Stomach (tissue), 9 donors: ENCODE data around the gene NFIL3. TPM values are rescaled to one million over a fixed set of nuclear protein-coding genes. Genes with fewer than 3 reads are reported as not detected.
A peak's percentile ranks its signal among the peaks of the same experiment; 100 is the strongest.

Experiments
- DNase-seq, 2 donors: peaks; one replicate each; pipeline versions ENCODE4 v3.0.0 to v3.0.0-alpha.2; 2013 to 2019
- H3K27ac ChIP-seq, 5 donors: fragments of 200-600 bp in 4 of 5; sonication (generic) in 4 of 5; one replicate each; pipeline ENCODE4 v1.5.1; 2013 to 2019; ENCODE audit warnings: mild to moderate bottlenecking in 1 of 5, moderate library complexity in 1 of 5
- H3K27me3 ChIP-seq, 3 donors: fragments of 200-600 bp; sonication (generic); one replicate each; pipeline ENCODE4 v1.5.1; 2017 to 2019; ENCODE audit warnings: mixed run types in 1 of 3
- H3K36me3 ChIP-seq, 4 donors: fragments of 200-600 bp; sonication (generic); 1 replicate in 3 of 4; 2 replicates in 1 of 4; pipeline ENCODE4 v1.5.1; 2016 to 2019
- H3K4me1 ChIP-seq, 4 donors: fragments of 200-600 bp; sonication (generic); one replicate each; pipeline ENCODE4 v1.5.1; 2016 to 2019
- H3K4me3 ChIP-seq, 4 donors: fragments of 200-600 bp; sonication (generic) in 3 of 4; one replicate each; pipeline ENCODE4 v1.5.1; 2016 to 2019; ENCODE audit warnings: mild to moderate bottlenecking in 1 of 4
- H3K9me3 ChIP-seq, 4 donors: fragments of 200-600 bp; sonication (generic); one replicate each; pipeline ENCODE4 v1.5.1; 2016 to 2019
- EP300 ChIP-seq: sonication (generic); formaldehyde crosslinking; IDR thresholded peaks from one replicate; pipeline ENCODE4 v1.6.1; 2017; ENCODE audit warnings: antibody characterized with exemption
- POLR2A ChIP-seq, 4 donors: fragments of 450-650 bp; IDR thresholded peaks; one replicate each; pipeline ENCODE4 v1.6.1; 2016; ENCODE audit warnings: antibody characterized with exemption in 4 of 4, control low read depth in 2 of 4, mild to moderate bottlenecking in 1 of 4, moderate library complexity in 1 of 4
- POLR2AphosphoS5 ChIP-seq, 3 donors: sonication (generic); formaldehyde crosslinking; IDR thresholded peaks; one replicate each; pipeline ENCODE4 v1.6.1; 2016; ENCODE audit warnings: antibody characterized with exemption in 3 of 3
- WGBS, 5 donors: extraction: QIAGEN DNeasy Blood & Tissue Kit in 3 of 5; methylation state at CpG; one replicate each; pipeline versions ENCODE4 v1.1.5 to v1.1.7; 2013 to 2018; 5-methylcytosine and 5-hydroxymethylcytosine counted together
- intact Hi-C: fragments of 100-400 bp; cut with DNase I; formaldehyde crosslinking; loops from one replicate; pipeline ENCODE4 v1.15.1; 2023; ENCODE audit warnings: low total_unique reads
- polyA plus RNA-seq, 3 donors: library from polyadenylated mRNA; stranded (reverse); fragments of 200-250 nt; gene quantifications; one replicate each; pipeline ENCODE4 v1.2.3, GENCODE V29; 2013
- total RNA-seq, 5 donors: library from RNA; depleted of rRNA; stranded (reverse); fragments of >200 nt; gene quantifications; one replicate each; pipeline versions ENCODE4 v1.1.0 to v1.2.3, GENCODE V29; 2014 to 2016
- TF ChIP-seq, protein P1 (sequence below), 7 experiments: fragments of 450-650 bp in 4 of 7; fragments of 200-600 bp in 3 of 7; sonication (generic) in 3 of 7; IDR thresholded peaks; one replicate each; pipeline ENCODE4 v1.5.1; 2016 to 2019; ENCODE audit warnings: antibody characterized with exemption in 7 of 7, control low read depth in 2 of 7, mild to moderate bottlenecking in 1 of 7
- donor health status: healthy with polysubstance abuse.
- donor health status: Bipolar disorder and iron deficiency.
- donor health status: healthy.

The NFIL3 gene
- total and polyA plus RNA-seq, 8 donors = 8.0 to 39.7 (median 21.2) TPM; not detected in 1

DNA sequence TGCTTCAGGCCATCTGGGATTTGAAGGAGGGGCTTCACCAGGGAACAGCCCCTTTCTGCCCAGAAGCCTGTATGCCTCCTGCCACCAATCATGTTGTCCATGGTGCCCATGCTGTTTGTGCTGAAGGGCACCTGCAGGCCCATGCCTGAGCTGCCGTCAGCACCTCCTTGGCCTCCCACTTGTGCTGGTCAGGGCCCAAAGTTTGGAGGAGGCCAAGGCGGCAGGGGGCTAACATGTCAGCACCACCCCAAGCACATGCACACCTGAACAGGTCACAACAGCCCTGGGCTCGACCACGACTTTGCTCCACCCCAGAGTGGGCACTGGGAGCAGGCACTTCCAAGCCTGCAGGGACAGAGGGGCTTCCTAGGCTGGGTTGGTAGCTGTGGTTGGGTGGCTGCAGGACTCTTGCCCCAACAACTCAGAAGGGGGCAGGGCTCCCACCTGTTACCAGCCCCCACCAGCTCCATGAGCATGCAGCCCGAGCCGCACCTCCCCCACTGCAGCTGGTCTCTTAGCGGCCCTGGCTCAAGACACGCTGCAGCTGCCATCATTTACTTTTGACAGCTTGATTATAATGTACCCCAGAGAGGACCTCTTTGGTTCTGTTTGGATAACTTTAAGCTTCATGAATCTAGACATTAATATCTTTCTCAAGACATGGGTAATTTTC is 19.8 kb upstream of the NFIL3 start:
- 70 to 77% (median 75%) methylated on average over 4 to 8 of the region's 8 CpGs for WGBS, 5 donors
- H3K27me3 ChIP-seq = peaks cover 0 to 6% (median 0%) of the 10 kb centered on the region in 3 donors
- no peak overlapping the region for H3K27ac ChIP-seq
- H3K9me3 ChIP-seq = peaks cover 0 to 24% (median 16%) of the 10 kb centered on the region in 4 donors
- intact Hi-C loops = no loop called here
- TF ChIP-seq, protein P1, sequence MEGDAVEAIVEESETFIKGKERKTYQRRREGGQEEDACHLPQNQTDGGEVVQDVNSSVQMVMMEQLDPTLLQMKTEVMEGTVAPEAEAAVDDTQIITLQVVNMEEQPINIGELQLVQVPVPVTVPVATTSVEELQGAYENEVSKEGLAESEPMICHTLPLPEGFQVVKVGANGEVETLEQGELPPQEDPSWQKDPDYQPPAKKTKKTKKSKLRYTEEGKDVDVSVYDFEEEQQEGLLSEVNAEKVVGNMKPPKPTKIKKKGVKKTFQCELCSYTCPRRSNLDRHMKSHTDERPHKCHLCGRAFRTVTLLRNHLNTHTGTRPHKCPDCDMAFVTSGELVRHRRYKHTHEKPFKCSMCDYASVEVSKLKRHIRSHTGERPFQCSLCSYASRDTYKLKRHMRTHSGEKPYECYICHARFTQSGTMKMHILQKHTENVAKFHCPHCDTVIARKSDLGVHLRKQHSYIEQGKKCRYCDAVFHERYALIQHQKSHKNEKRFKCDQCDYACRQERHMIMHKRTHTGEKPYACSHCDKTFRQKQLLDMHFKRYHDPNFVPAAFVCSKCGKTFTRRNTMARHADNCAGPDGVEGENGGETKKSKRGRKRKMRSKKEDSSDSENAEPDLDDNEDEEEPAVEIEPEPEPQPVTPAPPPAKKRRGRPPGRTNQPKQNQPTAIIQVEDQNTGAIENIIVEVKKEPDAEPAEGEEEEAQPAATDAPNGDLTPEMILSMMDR (IDR thresholded peaks at IDR 0.05) = no peak
- no peak for TF ChIP-seq EP300
- TF ChIP-seq POLR2A (IDR thresholded peaks at IDR 0.05) = no peak
- H3K4me1 ChIP-seq = no peaks in the 10 kb centered on the region
- H3K36me3 ChIP-seq = no peaks in the 10 kb centered on the region
- no peak for DNase-seq
- H3K4me3 ChIP-seq = no peak overlapping the region

DNA sequence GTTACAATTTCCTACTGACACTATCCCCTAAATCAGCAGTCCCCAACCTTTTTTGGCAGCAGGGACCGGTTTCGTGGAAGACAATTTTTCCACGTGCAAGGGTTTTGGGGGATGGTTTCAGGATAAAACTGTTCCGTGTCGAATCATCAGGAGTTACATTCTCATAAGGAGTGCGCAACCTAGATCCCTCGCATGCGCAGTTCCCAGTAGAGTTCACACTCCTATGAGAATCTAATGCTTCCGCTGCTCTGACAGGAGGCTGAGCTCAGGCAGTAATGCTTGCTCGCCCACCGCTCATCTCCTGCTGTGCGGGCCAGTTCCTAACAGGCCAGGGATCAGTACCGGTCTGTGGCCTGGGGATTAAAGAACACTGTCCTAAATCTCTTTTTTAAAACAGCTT is 13.2 kb upstream of the NFIL3 start:
- Histone ChIP-seq H3K36me3 (no peaks in the 10 kb centered on the region), H3K9me3 (no peaks in the 10 kb centered on the region), H3K27ac (no peak overlapping the region), H3K4me3 (no peak overlapping the region), H3K27me3 (no peaks in the 10 kb centered on the region), H3K4me1 (peaks cover 0 to 10% (median 3%) of the 10 kb centered on the region in 4 donors)
- intact Hi-C loops = loop anchor here (10.0 kb wide), 2 partner anchors 352 to 522 kb away; no protein-coding TSS in a partner anchor
- TF ChIP-seq EP300 (no peak), POLR2AphosphoS5 (IDR thresholded peaks at IDR 0.05) (no peak), POLR2A (IDR thresholded peaks at IDR 0.05) (no peak)
- TF ChIP-seq, protein P1 (IDR thresholded peaks at IDR 0.05) = no peak
- WGBS, 5 donors = 88 to 96% (median 93%) methylated on average over 13 of the region's 13 CpGs
- DNase-seq = no peak

DNA sequence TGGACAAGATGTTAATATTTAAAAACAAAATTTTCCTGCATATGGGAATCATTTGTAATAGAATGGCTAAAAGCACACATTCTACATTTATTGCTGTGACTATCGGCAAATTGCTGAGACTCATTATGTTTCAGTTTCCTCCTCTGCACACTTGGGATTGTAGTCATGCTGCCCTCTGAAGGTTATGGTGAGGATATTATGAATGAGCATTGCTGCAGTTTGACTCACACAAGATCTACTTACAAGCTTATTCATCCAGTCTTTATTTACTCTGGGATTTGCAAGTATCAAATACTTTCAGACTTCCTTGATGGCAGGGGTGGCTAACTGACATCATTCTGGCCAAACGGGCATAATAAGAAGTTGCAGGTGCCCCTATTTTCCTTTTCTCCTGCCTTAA is 9.5 kb upstream of the NFIL3 start:
- no peaks in the 10 kb centered on the region for H3K36me3 ChIP-seq
- no peaks in the 10 kb centered on the region for H3K27me3 ChIP-seq
- peak in 1 of 2 donors; percentile 76 for DNase-seq
- TF ChIP-seq EP300 = no peak
- TF ChIP-seq POLR2AphosphoS5 (IDR thresholded peaks at IDR 0.05) = peak in 1 of 3 donors; percentile 88
- TF ChIP-seq, protein P1 (IDR thresholded peaks at IDR 0.05) = peak in 5 of 7 experiments; percentile 34 to 50 (median 45)
- intact Hi-C loops = loop anchor here (10.0 kb wide), 2 partner anchors 348 to 518 kb away; no protein-coding TSS in a partner anchor
- 6 to 9% (median 8%) methylated on average over 2 of the region's 2 CpGs for WGBS, 5 donors
- peak overlapping the region in 1 of 5 donors; percentile 45 for H3K27ac ChIP-seq
- peaks cover 0 to 24% (median 3%) of the 10 kb centered on the region in 4 donors for H3K4me1 ChIP-seq
- H3K9me3 ChIP-seq = no peaks in the 10 kb centered on the region
- H3K4me3 ChIP-seq = no peak overlapping the region

DNA sequence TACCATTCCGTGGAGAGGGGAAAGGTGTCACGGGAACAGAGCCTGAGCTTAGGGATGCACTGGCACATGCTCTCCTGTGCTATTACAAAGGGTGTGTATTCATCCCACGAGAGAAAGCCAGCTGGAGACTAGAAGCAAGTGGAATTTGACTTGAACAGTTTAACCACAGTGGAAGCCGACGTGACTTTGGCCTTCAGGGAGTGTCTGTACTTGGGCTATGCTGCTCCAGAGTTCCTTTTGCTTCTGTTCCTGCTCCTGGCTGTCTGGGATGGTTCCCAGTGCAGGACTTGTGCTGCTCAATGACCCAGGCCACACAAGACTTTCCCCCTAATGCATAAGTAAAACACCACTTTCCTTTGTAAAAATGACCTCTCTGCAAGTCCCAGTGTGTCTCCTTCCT is 7.9 kb upstream of the NFIL3 start:
- intact Hi-C loops = loop anchor here (10.0 kb wide), 2 partner anchors 347 to 517 kb away; no protein-coding TSS in a partner anchor
- Histone ChIP-seq H3K27ac (no peak overlapping the region), H3K36me3 (no peaks in the 10 kb centered on the region), H3K4me1 (peaks cover 0 to 34% (median 3%) of the 10 kb centered on the region in 4 donors), H3K4me3 (no peak overlapping the region), H3K27me3 (no peaks in the 10 kb centered on the region), H3K9me3 (no peaks in the 10 kb centered on the region)
- WGBS, 5 donors = 86 to 95% (median 91%) methylated on average over 5 of the region's 5 CpGs
- TF ChIP-seq, protein P1 (IDR thresholded peaks at IDR 0.05) = no peak
- TF ChIP-seq POLR2A (IDR thresholded peaks at IDR 0.05) = no peak
- DNase-seq = no peak
